Activated CD4-positive, CD25-positive, alpha-beta regulatory T cell treated with anti-CD3 and anti-CD28 coated beads, Interleukin-2, amount 50 U/mL, for 72 hours (primary cell): ENCODE data around the gene C13orf46.
A peak's percentile ranks its signal among the peaks of the same experiment; 100 is the strongest.

Source experiments
- DNase-seq: peaks from one replicate; pipeline ENCODE4 v3.0.0; 2021

C13orf46 gene

DNA sequence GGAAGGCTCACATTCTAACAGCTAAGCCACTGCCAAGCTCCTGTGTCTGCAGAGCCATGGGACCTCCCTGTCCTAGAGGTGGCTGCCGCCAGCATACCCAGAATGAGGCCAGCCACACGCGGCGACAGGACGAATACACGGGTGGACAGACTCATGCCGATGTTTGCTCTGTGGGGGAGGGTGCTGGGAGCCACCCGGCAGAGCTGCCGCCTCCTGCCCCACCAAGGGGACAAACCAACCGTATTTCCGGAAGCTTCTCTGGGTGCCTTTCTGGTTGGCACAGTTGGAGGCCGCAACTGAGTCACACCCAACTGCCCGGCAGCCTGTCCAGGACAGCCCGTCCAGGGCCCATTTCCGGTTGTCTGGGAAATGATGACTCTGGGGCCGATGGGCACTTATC lies 20.3 kb downstream of the C13orf46 start:
- no peak for DNase-seq

DNA sequence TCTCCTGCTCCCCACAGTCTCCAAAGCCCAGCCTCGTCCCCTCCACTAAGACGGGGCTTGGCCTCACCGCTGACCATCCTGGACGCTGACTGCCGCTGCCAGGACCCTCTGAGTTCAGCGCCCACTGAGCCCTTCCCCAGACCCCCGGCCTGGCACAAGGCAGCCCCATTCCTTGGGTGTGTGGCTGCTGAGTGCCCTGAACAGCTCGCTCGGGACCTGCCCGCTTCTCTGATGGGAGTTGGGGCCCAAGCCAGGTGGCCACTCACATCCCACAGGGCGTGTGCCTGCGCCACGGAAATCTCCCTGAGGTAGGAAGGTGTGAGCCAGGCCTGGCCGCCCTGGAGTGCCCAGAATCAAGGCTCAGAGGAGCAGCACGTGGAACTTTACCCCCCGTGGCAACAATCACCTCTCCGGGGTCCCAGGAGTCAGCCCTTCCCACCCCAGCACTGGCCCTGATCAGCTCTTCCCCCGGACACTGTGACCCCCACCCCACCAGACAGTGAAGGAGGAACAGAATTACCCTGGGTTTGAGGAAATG lies 20.8 kb downstream of the C13orf46 start:
- no peak for DNase-seq

GRCh38 chr13:113952151-113952982 lies 21.5 kb downstream of the C13orf46 start:
- DNase-seq: no peak

DNA sequence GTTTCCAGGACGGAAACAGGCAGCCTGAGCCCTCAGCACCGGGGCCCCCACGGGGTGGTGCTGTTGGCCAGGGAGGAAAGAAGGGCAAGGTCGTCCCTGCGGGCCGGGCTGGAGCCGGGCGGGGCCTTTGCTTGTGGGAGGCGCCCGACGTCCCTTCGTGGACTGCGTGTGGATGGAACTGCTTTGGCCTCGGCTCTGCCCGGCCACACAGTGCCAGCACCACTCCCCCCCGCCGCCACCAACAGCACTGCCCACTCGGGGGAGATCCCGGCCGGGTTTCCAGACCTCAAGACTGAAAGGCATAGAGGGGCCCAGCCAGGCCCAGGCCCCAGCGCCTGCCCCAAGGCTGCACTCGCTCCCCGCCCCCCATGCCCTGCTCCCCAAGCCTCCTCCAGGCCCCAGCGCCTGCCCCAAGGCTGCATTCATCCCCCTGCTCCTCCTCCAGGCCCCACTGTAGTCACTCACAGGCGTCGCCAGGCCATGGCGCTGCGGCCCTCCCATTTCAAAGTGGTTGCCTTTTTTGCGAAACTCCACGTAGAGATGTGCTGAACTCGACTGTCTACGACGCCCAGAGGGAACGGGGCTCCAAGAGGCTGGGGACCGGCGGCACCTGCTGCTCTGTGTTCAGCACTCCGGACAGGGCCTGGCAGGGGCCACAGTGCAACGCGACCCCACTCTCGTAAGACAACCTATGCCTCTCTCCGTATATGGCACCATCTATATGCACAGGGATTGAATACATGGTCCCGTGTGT lies 22.5 kb downstream of the C13orf46 start:
- DNase-seq: peak; percentile 66

- DNase-seq: no peak
Measured at GRCh38 chr13:113950451-113951245, 23.2 kb downstream of the C13orf46 start.

DNA sequence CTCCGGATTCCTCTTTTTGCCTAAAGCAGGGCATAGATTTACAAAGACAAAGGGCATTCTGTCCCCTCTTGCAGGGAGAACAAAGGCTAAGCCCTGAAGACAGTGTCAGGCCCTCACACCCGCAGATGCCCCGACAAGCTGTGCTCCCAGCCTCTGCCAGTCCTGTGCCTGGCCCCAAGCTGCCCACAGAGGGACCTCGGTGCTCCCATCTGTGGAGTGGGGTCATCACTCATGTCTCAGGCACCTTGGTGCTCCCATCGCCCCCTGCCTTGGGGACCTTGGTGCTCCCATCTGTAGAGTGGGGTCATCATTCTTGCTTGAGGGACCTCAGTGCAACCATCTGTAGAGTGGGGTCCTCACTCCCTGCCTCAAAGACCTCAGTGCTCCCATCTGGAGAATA lies 24.3 kb downstream of the C13orf46 start:
- DNase-seq: no peak

- DNase-seq: no peak
Measured at GRCh38 chr13:113948034-113948742, 25.7 kb downstream of the C13orf46 start.

DNA sequence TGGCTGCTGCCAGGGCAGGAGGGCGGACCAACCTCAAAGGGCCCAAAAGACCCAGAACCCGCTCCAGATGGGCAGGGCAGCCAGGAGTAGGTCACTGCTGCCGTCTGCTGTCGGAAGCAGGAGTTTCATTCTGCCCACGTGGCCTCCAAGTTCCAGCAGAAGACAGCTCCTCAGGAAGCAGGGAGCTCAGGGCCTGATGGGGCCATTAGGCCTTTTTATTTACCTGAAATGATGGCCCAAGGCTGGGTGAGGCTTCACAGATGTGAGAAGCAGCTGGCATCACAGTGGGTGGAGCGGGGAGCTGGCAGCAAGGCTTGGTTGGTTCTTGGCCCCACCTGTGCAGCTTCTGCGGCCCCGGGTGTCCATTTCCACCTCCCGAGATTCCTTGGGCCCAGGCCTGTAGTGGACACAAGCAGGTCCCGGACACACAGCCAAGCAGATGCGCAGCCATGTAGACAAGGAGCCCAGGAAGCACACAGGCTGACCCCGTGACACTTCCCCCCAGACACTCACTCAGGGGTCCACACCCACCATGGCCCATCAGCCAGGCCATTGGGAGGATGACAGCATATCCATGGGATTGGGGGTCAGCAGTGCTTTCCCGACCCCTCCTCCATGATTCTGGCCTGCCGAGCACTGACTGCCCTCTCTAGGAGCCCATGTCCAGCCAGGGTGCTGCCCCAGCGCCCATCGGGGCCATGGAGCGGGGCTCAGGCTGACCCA lies 26.4 kb downstream of the C13orf46 start:
- no peak for DNase-seq

DNA sequence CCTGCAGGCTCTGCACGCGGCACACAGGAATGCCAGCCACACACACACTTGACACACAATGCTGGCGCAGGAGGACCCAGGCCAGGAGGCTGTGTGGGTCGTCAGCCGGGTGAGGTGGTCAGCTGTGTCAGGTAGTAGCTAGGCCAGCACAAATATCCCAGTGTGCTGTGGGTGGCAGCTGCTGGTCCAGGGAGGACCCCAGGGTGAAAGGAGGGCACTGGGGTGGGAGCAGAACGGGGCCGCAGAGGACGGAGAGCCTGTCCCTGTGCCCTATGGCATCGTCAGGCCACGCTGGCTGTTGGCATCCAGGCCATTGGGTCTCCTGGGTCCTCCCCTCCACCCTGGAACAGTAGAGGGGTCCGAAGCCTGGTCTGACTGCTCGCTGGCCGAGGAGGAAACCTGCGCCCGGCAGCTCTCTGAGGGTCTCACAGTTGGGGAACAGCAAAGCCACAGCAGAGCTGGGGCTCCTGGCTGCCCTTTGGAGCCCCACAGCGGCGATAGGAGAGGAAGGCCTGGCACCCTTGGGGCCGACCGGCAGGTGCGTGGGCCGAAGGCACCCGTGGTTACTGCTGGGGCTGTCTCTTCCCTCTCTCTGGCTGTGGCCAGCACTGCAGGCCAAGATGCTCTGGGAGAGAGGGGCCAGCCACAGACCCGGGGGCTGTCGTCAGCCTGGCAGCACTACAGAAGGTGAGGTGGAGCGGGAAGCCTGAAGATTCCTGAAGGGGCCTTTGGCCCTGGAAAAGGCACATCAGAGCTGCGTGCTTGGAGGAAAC lies 27.3 kb downstream of the C13orf46 start:
- DNase-seq: no peak

GRCh38 chr13:113945857-113946408 lies 27.9 kb downstream of the C13orf46 start:
- no peak for DNase-seq

GRCh38 chr13:113943821-113944565 lies 29.9 kb downstream of the C13orf46 start:
- DNase-seq: no peak

GRCh38 chr13:113942591-113943103 lies 31.2 kb downstream of the C13orf46 start:
- no peak for DNase-seq

- no peak for DNase-seq
Measured at GRCh38 chr13:113941571-113942191, 32.2 kb downstream of the C13orf46 start.

DNA sequence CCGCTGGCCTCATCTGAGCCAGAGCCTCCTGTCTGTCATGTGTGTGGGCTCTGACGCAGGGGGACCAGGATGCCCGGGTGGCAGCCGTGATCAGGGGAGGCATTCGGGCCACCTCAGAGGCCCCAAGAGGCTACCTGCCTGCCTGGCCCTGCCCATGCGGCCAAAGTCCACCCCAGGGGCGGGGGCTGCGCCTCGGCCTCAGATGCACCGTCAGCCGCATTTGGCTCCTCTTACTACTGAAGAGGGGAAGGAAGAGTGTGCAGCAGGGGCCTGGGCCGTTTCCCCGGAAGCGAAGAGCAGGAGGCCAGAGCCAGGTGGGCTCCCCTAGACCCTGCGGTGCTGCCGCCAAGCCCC lies 34.0 kb downstream of the C13orf46 start:
- DNase-seq: no peak

- DNase-seq: no peak
Measured at GRCh38 chr13:113939129-113939943, 34.5 kb downstream of the C13orf46 start.

- DNase-seq: no peak
Measured at GRCh38 chr13:113938716-113939115, 35.2 kb downstream of the C13orf46 start.

- DNase-seq: no peak
Measured at GRCh38 chr13:113938246-113938645, 35.6 kb downstream of the C13orf46 start.

DNA sequence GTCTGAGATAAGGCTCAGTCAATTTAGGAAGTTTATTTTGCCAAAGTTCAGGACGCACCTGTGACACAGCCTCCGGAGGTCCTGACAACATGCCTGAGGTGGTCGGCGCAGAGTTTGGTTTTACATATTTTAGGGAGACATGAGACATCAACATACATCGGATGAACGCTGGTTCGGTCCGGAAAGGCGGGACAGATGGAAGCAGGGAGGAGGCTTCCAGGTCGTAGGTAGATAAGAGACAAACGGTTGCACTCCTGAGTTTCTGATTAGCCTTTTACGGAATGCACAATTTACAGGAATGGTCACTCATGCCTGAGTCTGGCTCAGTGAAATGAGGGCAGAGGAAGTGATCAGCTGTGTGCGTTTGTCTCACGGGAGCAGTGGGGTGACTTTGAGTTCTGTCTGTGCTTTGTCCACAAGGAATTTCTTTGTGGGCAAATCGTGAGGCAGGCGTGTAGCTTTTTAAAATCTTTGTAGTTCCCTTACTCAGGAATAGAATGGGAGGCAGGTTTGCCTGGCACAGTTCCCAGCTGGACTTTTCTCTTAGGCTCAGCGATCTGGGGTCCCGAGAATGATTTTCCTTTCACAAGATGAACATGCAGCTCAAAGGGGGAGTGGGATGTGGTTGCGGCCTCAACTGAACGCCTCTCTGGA lies 36.2 kb downstream of the C13orf46 start:
- DNase-seq: no peak
